ENCODE results near the gene AJAP1.
A peak's percentile ranks its signal among the peaks of the same experiment; 100 is the strongest.

The AJAP1 gene

GRCh38 chr1:4631321-4631720 is 23.1 kb upstream of the AJAP1 start:
- DNase-seq, result no peak

GRCh38 chr1:4633346-4633745 is 21.1 kb upstream of the AJAP1 start:
- DNase-seq, result no peak

- DNase-seq, result no peak
Observed at GRCh38 chr1:4634156-4634792, 20.1 kb upstream of the AJAP1 start.

GRCh38 chr1:4634793-4635406 is 19.5 kb upstream of the AJAP1 start:
- DNase-seq, result no peak

- no peak for DNase-seq
Observed at GRCh38 chr1:4636186-4636585, 18.2 kb upstream of the AJAP1 start.

- DNase-seq, result no peak
Observed at GRCh38 chr1:4636644-4637380, 17.6 kb upstream of the AJAP1 start.

- no peak for DNase-seq
Observed at GRCh38 chr1:4637616-4638344, 16.6 kb upstream of the AJAP1 start.

- no peak for DNase-seq
Observed at GRCh38 chr1:4638345-4638729, 16.1 kb upstream of the AJAP1 start.

- no peak for DNase-seq
Observed at GRCh38 chr1:4640931-4641330, 13.5 kb upstream of the AJAP1 start.

- DNase-seq, result no peak
Observed at GRCh38 chr1:4647391-4647790, 7.0 kb upstream of the AJAP1 start.

- no peak for DNase-seq
Observed at GRCh38 chr1:4648657-4649056, 5.8 kb upstream of the AJAP1 start.

- DNase-seq, result no peak
Observed at GRCh38 chr1:4650481-4650880, 3.9 kb upstream of the AJAP1 start.

GRCh38 chr1:4650981-4651380 is 3.4 kb upstream of the AJAP1 start:
- no peak for DNase-seq

- no peak for DNase-seq
Observed at GRCh38 chr1:4652631-4653327, 1.6 kb upstream of the AJAP1 start.

- DNase-seq, result no peak
Observed at GRCh38 chr1:4653328-4653660, 1.1 kb upstream of the AJAP1 start.

- peak; percentile 38 for DNase-seq
Observed at GRCh38 chr1:4654764-4655673, 610 bp downstream of the AJAP1 start.

GRCh38 chr1:4655674-4656532 is 1.5 kb downstream of the AJAP1 start:
- peak; percentile 77 for DNase-seq

- no peak for DNase-seq
Observed at GRCh38 chr1:4656533-4657140, 2.2 kb downstream of the AJAP1 start.

- no peak for DNase-seq
Observed at GRCh38 chr1:4657244-4657789, 2.9 kb downstream of the AJAP1 start.

GRCh38 chr1:4657960-4658541 is 3.6 kb downstream of the AJAP1 start:
- DNase-seq, result peak; percentile 56

Data from NCI-H1105 (cell line).